NCI-H524 treated with DMSO at 0.1 percent for 48 hours (cell line): Measurements from ENCODE around the gene FBXW8.

Experiments
- DNase-seq: peaks from one replicate; lab custom pipeline; 2025; lab: John Stamatoyannopoulos, UW

The FBXW8 gene

GRCh38 chr12:117076410-117077372 lies 165.9 kb downstream of the FBXW8 start:
- no peak for DNase-seq

DNA sequence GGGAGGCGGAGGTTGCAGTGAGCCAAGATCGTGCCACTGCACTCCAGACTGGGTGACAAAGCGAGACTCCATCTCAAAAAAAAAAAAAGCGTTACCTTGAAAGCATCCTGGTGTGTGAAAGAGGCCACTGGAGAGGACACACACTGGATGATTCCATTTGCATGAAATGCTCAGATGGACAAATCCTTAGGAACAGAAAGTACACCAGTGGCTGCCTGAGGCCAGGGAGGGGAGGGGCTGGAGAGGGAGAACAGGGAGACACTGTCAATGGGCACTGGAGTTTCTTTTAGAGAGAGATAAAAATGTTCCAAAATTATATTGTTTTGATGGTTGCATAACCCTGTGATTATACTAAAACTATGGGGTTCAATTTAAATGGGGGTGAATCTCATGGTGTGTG lies 168.7 kb downstream of the FBXW8 start:
- DNase-seq: no peak

- DNase-seq: no peak
Measured at GRCh38 chr12:117080661-117081144, 170.0 kb downstream of the FBXW8 start.
